ENCODE measurements around the gene KCNE3. TPM values are rescaled to one million over a fixed set of nuclear protein-coding genes. Genes with fewer than 3 reads are reported as not detected.

Gene KCNE3
- total and polyA plus RNA-seq, 11 donors: 1.3 to 9.5 (median 2.3) TPM

GRCh38 chr11:74492974-74493790, 25.8 kb upstream of the KCNE3 start, which contains the start of gene LIPT2:
TSS of gene LIPT2 (minus strand) at chr11:74493724. CDS start at chr11:74493703, 21 bp downstream.
- H3K4me1 ChIP-seq: peaks cover 0 to 18% (median 12%) of the 10 kb centered on the region in 12 donors
- intact Hi-C loops (cut with DNase I): loop anchor here in 2 of 10 donors (5.0 kb wide), 3 partner anchors 36 to 96 kb away; partner anchors contain the start of gene PGM2L1 (in 2 of the 2)
- ATAC-seq: peak; percentile 99 to 100 (median 100)

GRCh38 chr11:74492084-74492483, 24.7 kb upstream of the KCNE3 start:
- Histone ChIP-seq H3K27ac (peak overlapping the region in 1 of 12 donors; percentile 99), H3K27me3 (no peaks in the 10 kb centered on the region), H3K4me1 (peaks cover 0 to 18% (median 12%) of the 10 kb centered on the region in 12 donors), H3K9me3 (peaks cover 0 to 8% (median 1%) of the 10 kb centered on the region in 12 donors), H3K4me3 (no peak overlapping the region), H3K36me3 (peaks cover 0 to 7% (median 0%) of the 10 kb centered on the region in 9 donors)
- TF ChIP-seq, protein P1, sequence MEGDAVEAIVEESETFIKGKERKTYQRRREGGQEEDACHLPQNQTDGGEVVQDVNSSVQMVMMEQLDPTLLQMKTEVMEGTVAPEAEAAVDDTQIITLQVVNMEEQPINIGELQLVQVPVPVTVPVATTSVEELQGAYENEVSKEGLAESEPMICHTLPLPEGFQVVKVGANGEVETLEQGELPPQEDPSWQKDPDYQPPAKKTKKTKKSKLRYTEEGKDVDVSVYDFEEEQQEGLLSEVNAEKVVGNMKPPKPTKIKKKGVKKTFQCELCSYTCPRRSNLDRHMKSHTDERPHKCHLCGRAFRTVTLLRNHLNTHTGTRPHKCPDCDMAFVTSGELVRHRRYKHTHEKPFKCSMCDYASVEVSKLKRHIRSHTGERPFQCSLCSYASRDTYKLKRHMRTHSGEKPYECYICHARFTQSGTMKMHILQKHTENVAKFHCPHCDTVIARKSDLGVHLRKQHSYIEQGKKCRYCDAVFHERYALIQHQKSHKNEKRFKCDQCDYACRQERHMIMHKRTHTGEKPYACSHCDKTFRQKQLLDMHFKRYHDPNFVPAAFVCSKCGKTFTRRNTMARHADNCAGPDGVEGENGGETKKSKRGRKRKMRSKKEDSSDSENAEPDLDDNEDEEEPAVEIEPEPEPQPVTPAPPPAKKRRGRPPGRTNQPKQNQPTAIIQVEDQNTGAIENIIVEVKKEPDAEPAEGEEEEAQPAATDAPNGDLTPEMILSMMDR (IDR thresholded peaks at IDR 0.05): no peak
- TF ChIP-seq POLR2A (IDR thresholded peaks at IDR 0.05): no peak
- intact Hi-C loops (cut with DNase I): loop anchor here in 2 of 10 donors (5.0 kb wide), 3 partner anchors 35 to 95 kb away; partner anchors contain the start of gene PGM2L1 (in 2 of the 2)
- DNase-seq (no peak), ATAC-seq (no peak)
- 84 to 93% (median 90%) methylated on average over 10 to 11 of the region's 11 CpGs for WGBS, 4 donors

More at GRCh38 chr11:74492974-74493790, 25.8 kb upstream of the KCNE3 start, which contains the start of gene LIPT2:
- no peaks in the 10 kb centered on the region for H3K27me3 ChIP-seq
- H3K36me3 ChIP-seq: peaks cover 0 to 11% (median 0%) of the 10 kb centered on the region in 9 donors
- H3K4me3 ChIP-seq: peak within 1 kb of the TSS; percentile 79 to 98 (median 92)
- TF ChIP-seq, protein P1 (IDR thresholded peaks at IDR 0.05): no peak
- TF ChIP-seq POLR2A (IDR thresholded peaks at IDR 0.05): peak in 1 of 2 donors; percentile 87
- H3K27ac ChIP-seq: peak within 1 kb of the TSS; percentile 89 to 100 (median 99)
- 0% methylated on average over 43 to 94 of the region's 94 CpGs for WGBS, 4 donors
- DNase-seq: peak; percentile 96 to 98 (median 98)
- peaks cover 0 to 18% (median 2%) of the 10 kb centered on the region in 12 donors for H3K9me3 ChIP-seq

DNA sequence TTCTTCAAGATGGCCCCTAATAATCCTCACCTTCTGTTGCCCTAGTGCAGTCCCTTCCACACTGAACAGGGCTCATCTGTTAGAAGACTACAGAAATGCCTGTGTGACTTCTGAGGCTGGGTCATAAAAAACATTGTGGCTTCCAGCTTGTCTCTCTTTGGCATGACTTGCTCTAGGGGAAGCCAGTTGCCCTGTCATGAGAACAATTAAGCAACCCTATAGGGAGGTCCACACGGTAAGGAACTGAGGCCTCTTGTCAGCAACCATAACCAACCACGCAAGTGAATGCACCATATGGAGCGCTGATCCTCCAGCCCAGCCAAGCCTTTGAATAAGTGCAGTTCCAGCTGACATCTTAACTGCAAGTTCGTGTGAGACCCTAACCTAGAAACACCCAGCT, 23.6 kb upstream of the KCNE3 start:
- TF ChIP-seq, protein P1 (IDR thresholded peaks at IDR 0.05): no peak
- TF ChIP-seq POLR2A (IDR thresholded peaks at IDR 0.05): no peak
- H3K36me3 ChIP-seq: no peaks in the 10 kb centered on the region
- H3K4me1 ChIP-seq: peaks cover 0 to 18% (median 12%) of the 10 kb centered on the region in 12 donors
- H3K4me3 ChIP-seq: no peak overlapping the region
- DNase-seq (no peak), ATAC-seq (no peak)
- no peaks in the 10 kb centered on the region for H3K27me3 ChIP-seq
- no peaks in the 10 kb centered on the region for H3K9me3 ChIP-seq
- 91 to 92% (median 91%) methylated on average over 4 of the region's 4 CpGs for WGBS, 4 donors
- no peak overlapping the region for H3K27ac ChIP-seq
- intact Hi-C loops (cut with DNase I): loop anchor here in 2 of 10 donors (5.0 kb wide), 3 partner anchors 34 to 94 kb away; partner anchors contain the start of gene PGM2L1 (in 2 of the 2)

DNA sequence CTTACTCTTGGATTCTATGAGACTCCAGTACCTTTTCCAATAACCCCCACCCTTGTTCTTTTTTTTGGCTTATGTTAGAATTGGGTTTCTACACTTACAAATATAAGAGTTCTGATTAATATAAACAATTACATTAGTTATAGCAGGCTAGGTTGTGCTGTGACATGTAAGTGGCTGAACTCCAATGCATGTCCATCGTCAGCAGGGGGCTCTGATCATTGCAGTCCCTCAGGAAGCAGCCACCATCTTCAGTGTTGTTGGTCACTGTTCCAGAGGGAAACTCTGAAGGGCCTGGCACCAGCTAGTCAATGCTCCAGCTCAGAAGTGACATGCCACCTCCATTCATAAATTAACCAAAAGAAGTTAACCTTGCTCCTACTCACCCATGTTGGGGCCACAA, 20.5 kb upstream of the KCNE3 start:
- no peaks in the 10 kb centered on the region for H3K36me3 ChIP-seq
- no peak overlapping the region for H3K4me3 ChIP-seq
- intact Hi-C loops (cut with DNase I): no loop called here
- H3K9me3 ChIP-seq: no peaks in the 10 kb centered on the region
- peaks cover 0 to 9% (median 6%) of the 10 kb centered on the region in 12 donors for H3K4me1 ChIP-seq
- H3K27ac ChIP-seq: no peak overlapping the region
- ATAC-seq: no peak
- no peak for DNase-seq
- 63 to 86% (median 71%) methylated on average over 1 of the region's 1 CpG for WGBS, 4 donors
- H3K27me3 ChIP-seq: no peaks in the 10 kb centered on the region
- TF ChIP-seq, protein P1 (IDR thresholded peaks at IDR 0.05): no peak
- TF ChIP-seq POLR2A (IDR thresholded peaks at IDR 0.05): no peak
